GM12873 (cell line): Measurements from ENCODE around the gene MRGPRX2.
A peak's percentile ranks its signal among the peaks of the same experiment; 100 is the strongest.

Experiments used
- CTCF ChIP-seq: IDR thresholded peaks from 2 replicates; pipeline ENCODE4 v1.5.1; 2012; ENCODE audit warnings: low read depth, mild to moderate bottlenecking, moderate library complexity, low read length, control low read depth; ENCODE audit not compliant: insufficient read depth; ENCODE audit errors: missing control alignments

Gene MRGPRX2

GRCh38 chr11:19026862-19027261, 33.7 kb downstream of the MRGPRX2 start:
- TF ChIP-seq CTCF: no peak

GRCh38 chr11:19025481-19026406, 34.8 kb downstream of the MRGPRX2 start:
- no peak for TF ChIP-seq CTCF

- no peak for TF ChIP-seq CTCF
These were observed 39.7 kb downstream of the MRGPRX2 start for GRCh38 chr11:19020831-19021230.

GRCh38 chr11:19018901-19019300, 41.6 kb downstream of the MRGPRX2 start:
- no peak for TF ChIP-seq CTCF

GRCh38 chr11:19013181-19013857, 47.2 kb downstream of the MRGPRX2 start:
- TF ChIP-seq CTCF: peak; percentile 48

GRCh38 chr11:19012636-19013035, 47.9 kb downstream of the MRGPRX2 start:
- no peak for TF ChIP-seq CTCF
